ENCODE data around the gene EFNA3. TPM values are rescaled to one million over a fixed set of nuclear protein-coding genes. Genes with fewer than 3 reads are reported as not detected.

Gene EFNA3
- polyA plus RNA-seq, 3 donors from 2014 or later: 0.70 to 2.3 (median 0.94) TPM

DNA sequence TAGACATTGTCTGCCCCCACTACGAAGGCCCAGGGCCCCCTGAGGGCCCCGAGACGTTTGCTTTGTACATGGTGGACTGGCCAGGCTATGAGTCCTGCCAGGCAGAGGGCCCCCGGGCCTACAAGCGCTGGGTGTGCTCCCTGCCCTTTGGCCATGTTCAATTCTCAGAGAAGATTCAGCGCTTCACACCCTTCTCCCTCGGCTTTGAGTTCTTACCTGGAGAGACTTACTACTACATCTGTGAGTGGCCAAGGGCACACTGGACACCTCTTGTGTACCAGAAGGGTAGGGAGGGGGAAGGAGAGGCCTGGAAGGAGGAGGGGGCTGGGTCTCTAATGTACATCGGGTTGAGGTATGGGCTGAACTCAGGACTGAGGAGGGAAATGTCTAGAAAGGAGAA, 11.9 kb upstream of the EFNA3 start:
- Mint-ChIP-seq H3K4me3 (no peak overlapping the region), H3K27ac (no peak overlapping the region), H3K4me1 (peaks cover 38 to 48% of the 10 kb centered on the region in 2 donors), H3K36me3 (peaks cover 0 to 3% (median 3%) of the 10 kb centered on the region in 3 donors), H3K27me3 (ENCODE audit: low read depth in 3 of 3) (peaks cover 2 to 7% (median 5%) of the 10 kb centered on the region in 3 donors), H3K9me3 (peaks cover 0 to 1% (median 0%) of the 10 kb centered on the region in 6 donors)
- no peak for DNase-seq

DNA sequence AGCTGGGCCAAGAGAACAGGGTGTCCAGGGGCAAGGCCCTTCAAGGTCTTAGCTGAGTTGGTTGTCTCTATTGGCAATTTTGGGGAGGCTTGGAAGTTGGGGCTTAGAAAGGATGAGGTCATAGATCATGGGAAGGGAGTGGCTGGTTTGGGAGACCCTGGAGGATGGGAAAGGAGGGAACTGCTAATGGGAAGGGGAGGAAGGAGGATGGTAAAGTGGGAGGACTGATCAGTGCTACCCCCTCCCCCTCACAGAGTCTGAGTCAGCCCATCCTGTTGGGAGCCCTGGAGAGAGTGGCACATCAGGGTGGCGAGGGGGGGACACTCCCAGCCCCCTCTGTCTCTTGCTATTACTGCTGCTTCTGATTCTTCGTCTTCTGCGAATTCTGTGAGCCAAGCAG, 10.0 kb upstream of the EFNA3 start:
- peak overlapping the region in 2 of 5 donors; percentile 33 for H3K4me3 Mint-ChIP-seq
- peak overlapping the region in 2 of 6 donors; percentile 34 to 49 for H3K27ac Mint-ChIP-seq
- no peak for DNase-seq
- peaks cover 0 to 3% (median 3%) of the 10 kb centered on the region in 3 donors for H3K36me3 Mint-ChIP-seq
- peaks cover 29 to 38% of the 10 kb centered on the region in 2 donors for H3K4me1 Mint-ChIP-seq
- H3K27me3 Mint-ChIP-seq (ENCODE audit: low read depth in 3 of 3): peaks cover 0 to 8% (median 3%) of the 10 kb centered on the region in 3 donors
- H3K9me3 Mint-ChIP-seq: peaks cover 0 to 1% (median 0%) of the 10 kb centered on the region in 6 donors

DNA sequence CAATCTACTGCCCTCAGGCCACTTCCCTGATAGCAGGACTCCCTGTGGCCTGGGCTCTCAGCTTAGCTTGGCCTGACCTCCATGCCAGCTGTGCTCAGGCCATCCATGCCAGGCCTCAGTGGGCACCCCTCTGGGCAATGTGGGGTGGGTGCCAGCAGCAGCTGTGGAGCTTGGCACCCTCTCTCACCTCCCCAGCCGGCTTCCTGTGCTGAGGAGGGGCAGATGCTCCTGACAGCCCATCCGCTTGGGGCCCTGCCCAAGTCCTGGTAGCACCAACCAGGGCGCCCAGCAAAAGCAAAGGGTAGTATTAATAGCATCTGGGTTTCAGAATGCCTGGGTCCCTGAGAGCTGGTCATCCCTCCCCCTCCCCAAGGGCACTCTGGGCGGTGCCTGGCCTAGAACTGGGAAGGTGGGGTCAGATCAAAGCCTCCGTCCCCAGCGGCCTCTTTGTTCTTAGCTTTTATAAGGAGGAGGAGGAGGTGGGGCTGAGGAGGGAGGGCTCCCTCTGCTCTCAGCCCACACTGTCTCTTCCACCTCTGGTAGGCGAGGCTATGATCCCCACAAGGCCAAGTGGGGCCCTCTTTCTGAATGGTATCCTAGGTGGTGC, 9.0 kb upstream of the EFNA3 start:
- Mint-ChIP-seq H3K4me3 (peak overlapping the region in 3 of 5 donors; percentile 29 to 59 (median 35)), H3K27me3 (ENCODE audit: low read depth in 3 of 3) (peaks cover 0 to 8% (median 3%) of the 10 kb centered on the region in 3 donors), H3K9me3 (peaks cover 0 to 1% (median 0%) of the 10 kb centered on the region in 6 donors), H3K4me1 (peaks cover 20 to 34% of the 10 kb centered on the region in 2 donors), H3K27ac (peak overlapping the region in 2 of 6 donors; percentile 24 to 46), H3K36me3 (peaks cover 0 to 3% (median 3%) of the 10 kb centered on the region in 3 donors)
- DNase-seq: no peak

DNA sequence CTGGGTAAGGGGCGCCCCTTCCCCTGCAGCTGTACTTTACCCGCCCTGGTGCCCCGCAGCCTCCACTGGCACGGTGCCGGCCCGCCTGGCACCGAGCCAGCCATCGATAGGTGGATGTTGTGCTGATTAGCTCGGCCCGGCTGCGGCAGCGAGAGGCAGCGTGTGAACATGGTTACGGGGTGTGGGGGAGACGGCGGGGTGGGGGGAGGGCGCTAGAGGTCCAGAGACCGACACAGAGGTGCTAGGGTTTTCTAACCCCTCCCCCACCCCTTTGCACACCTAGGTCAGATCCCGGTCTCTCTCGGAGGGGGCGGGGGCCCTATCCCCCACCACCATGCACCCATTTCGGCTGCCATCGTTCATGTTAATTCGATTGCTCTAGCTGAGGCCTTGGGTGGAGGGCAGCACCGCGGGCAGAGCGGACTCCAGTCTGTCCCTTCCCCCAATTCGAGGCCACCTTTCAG, 8.4 kb upstream of the EFNA3 start:
- Mint-ChIP-seq H3K4me3 (peak overlapping the region; percentile 47 to 74 (median 59)), H3K27me3 (ENCODE audit: low read depth in 3 of 3) (peaks cover 0 to 8% (median 3%) of the 10 kb centered on the region in 3 donors), H3K4me1 (peaks cover 16 to 31% of the 10 kb centered on the region in 2 donors), H3K36me3 (peaks cover 0 to 3% (median 3%) of the 10 kb centered on the region in 3 donors), H3K9me3 (peaks cover 0 to 1% (median 0%) of the 10 kb centered on the region in 6 donors), H3K27ac (no peak overlapping the region)
- no peak for DNase-seq

DNA sequence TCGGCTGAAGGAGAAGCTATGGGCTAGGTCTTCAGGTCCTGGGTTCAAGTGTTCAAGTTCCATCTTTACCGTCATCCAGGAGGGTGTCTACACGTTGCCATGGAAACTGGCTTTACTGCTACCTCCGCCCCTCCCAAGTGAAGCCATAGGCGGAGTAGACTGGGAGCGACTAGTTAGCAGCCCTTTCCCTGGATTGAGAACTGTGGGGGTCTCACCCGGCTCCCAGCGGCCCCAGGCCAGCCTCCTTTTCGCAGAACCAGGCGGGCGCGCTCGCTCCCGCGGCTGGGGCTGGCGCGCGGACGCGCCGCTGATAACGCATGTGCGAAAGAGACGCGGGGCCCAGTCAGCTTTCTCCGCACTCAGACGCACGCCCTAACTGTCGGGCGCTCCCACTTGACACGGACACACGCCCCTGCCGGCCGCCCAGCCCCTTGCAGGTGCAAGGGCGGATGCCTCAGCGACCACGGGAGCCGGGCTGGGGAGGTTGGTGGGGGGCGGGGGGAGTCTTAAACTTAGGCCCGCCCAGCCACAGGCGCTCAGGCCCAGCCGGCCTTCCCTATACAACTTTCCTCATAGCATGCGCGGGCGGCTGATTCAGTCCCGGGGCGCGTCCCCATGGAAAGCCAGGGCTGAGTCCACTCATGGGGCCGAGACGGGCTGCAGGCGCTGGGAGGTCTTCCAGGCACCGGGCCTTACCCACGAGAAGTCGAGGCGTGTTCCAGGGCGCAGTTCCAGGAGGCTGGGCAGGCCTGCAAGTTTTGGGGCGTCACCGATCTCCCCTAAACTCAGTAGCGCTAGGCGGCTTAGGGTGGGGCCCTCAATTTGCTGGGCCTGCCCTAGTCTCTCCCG, 7.7 kb upstream of the EFNA3 start:
- DNase-seq: peak; percentile 74 to 81 (median 75)
- peaks cover 0 to 8% (median 3%) of the 10 kb centered on the region in 3 donors for H3K27me3 Mint-ChIP-seq (ENCODE audit: low read depth in 3 of 3)
- peak overlapping the region; percentile 48 to 74 (median 59) for H3K4me3 Mint-ChIP-seq
- H3K36me3 Mint-ChIP-seq: peaks cover 0 to 3% (median 3%) of the 10 kb centered on the region in 3 donors
- peaks cover 0 to 1% (median 0%) of the 10 kb centered on the region in 6 donors for H3K9me3 Mint-ChIP-seq
- H3K4me1 Mint-ChIP-seq: peaks cover 16 to 31% of the 10 kb centered on the region in 2 donors
- H3K27ac Mint-ChIP-seq: peak overlapping the region in 2 of 6 donors; percentile 31 to 50

DNA sequence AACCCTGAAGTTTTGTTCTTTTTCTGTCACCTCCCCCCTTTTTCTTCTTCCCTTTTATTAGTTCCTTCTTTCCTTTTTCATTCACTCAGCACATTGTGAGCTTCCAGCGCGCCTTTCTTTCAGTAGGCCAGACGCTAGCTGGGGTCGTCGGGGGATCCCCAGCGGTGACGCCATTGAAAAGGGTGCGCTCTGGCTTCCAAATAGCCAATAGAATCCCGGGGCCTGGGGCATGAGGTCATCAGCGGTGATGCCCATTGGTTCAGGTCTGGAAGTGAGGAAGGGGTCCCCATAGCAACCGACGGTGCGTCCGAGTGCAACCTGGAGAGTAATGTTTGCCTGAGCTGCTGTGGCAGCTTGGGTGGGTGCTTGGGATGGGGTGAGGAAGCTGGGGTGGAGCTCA, 6.9 kb upstream of the EFNA3 start:
- H3K27ac Mint-ChIP-seq: peak overlapping the region in 4 of 6 donors; percentile 9 to 50 (median 28)
- peaks cover 16 to 28% of the 10 kb centered on the region in 2 donors for H3K4me1 Mint-ChIP-seq

DNA sequence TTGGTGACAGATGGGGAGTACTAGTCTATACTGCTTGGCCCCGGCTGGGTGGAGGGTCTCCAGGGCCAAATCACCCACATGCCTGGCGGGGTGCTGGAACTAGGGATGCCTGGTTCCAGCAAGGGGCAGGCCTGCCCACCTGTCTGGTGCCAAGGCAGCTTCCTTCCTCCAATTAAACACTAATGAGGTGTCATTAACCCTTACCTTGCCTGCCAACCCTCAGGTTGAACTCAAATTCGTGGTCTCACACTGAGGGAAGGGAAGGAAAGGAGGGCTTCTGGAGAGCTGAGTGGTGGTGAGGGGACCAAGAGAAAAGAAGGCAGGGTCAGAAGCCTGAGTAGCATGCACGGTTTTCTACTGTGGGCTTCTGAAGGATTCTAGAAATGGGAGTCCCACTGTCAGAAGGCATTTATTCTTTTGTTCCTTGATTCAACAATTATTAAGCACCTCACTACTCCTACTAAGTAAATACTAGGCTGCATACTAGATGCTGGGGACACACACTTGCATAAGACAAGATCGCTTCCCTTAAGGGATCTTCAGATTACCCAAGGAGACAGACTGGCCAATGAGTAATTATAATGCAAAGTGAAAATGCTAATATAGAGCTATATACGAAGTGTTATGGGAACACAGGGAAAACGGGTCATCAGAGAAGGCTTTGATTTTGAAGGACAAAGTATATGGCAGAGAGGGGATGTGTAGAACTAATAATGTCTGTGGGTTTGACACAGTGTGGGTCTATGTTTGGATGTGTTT, 5.9 kb upstream of the EFNA3 start:
- DNase-seq: no peak
- peak overlapping the region in 1 of 6 donors; percentile 50 for H3K27ac Mint-ChIP-seq
- peaks cover 16 to 29% of the 10 kb centered on the region in 2 donors for H3K4me1 Mint-ChIP-seq
- peaks cover 0 to 10% (median 8%) of the 10 kb centered on the region in 3 donors for H3K27me3 Mint-ChIP-seq (ENCODE audit: low read depth in 3 of 3)
- no peaks in the 10 kb centered on the region for H3K9me3 Mint-ChIP-seq
- peaks cover 0 to 3% (median 3%) of the 10 kb centered on the region in 3 donors for H3K36me3 Mint-ChIP-seq
- H3K4me3 Mint-ChIP-seq: peak overlapping the region in 1 of 5 donors; percentile 22

More for the DNA sequence above, 6.9 kb upstream of the EFNA3 start:
- Mint-ChIP-seq H3K27me3 (ENCODE audit: low read depth in 3 of 3) (peaks cover 0 to 8% (median 7%) of the 10 kb centered on the region in 3 donors), H3K9me3 (peaks cover 0 to 1% (median 0%) of the 10 kb centered on the region in 6 donors), H3K36me3 (peaks cover 0 to 3% (median 3%) of the 10 kb centered on the region in 3 donors), H3K4me3 (peak overlapping the region; percentile 48 to 74 (median 59))
- DNase-seq: no peak

DNA sequence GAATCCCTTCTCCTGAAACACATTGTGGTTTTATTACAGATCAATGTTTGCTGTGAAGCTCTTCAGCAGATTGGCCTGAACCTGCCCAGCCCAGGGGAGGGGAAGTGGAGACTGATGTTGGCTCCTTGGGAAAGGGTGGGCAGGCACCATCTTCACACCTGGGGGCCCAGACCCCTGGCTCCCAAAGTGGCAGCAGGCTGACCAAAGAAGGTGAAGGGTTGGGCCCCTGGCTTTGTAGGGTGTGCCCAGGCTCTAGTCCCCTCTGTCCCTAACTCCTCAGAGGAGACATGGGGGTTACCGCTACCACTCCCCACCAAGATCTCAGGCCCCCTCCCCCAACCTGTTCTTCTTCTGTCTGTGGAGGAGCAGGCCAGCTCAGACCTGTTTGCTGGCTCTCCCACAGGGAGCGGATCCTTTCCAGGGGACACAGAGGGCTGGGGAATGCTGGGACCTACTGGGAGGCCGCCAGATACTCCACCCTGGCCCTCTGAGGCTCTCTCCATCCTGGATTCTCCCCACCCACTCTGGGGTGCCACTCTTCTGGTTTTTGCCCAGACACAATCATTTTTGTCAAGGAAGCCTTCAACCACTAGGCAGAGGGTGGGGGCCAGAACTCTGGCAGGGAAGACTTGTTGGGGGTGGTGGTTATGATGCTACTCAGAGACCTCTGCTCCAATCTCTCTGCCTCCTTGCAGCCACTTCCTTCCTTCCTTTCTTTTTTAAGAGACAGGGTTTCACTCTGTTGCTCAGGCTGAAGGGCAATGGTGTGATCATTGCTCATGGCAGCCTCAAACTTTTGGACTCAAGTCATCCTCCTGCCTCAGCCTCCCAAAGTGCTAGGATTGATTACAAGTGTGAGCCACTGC, 5.0 kb upstream of the EFNA3 start:
- H3K4me3 Mint-ChIP-seq: no peak overlapping the region
- H3K36me3 Mint-ChIP-seq: peaks cover 0 to under 1% (median 0%) of the 10 kb centered on the region in 3 donors
- H3K4me1 Mint-ChIP-seq: peaks cover 16 to 28% of the 10 kb centered on the region in 2 donors
- DNase-seq: no peak
- no peak overlapping the region for H3K27ac Mint-ChIP-seq
- H3K9me3 Mint-ChIP-seq: no peaks in the 10 kb centered on the region
- H3K27me3 Mint-ChIP-seq (ENCODE audit: low read depth in 3 of 3): peaks cover 0 to 10% (median 8%) of the 10 kb centered on the region in 3 donors

DNA sequence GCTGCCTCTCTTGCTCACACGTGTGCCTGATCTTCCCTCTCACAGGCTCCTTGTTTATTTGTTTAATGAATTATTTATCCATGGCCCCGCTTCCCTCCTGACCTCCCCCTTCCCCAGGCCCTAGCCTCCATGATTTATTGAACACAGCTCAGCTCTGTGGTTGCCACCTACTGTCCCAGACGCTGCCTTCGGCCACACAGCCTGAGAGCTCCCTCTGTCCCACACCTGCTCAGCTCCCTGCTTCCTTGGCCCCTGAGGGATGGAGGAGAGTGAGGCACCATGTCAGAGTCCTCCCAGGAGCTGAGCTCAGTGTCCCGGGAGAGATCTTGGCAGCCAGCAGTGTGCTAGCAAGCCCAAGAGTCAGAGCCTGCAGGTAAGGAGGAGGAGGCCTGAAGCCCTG, 3.1 kb upstream of the EFNA3 start:
- no peaks in the 10 kb centered on the region for H3K36me3 Mint-ChIP-seq
- no peak overlapping the region for H3K4me3 Mint-ChIP-seq
- no peaks in the 10 kb centered on the region for H3K9me3 Mint-ChIP-seq
- peaks cover 8 to 19% (median 16%) of the 10 kb centered on the region in 3 donors for H3K27me3 Mint-ChIP-seq (ENCODE audit: low read depth in 3 of 3)
- H3K4me1 Mint-ChIP-seq: peaks cover 26% of the 10 kb centered on the region in 2 donors
- H3K27ac Mint-ChIP-seq: no peak overlapping the region
- no peak for DNase-seq

DNA sequence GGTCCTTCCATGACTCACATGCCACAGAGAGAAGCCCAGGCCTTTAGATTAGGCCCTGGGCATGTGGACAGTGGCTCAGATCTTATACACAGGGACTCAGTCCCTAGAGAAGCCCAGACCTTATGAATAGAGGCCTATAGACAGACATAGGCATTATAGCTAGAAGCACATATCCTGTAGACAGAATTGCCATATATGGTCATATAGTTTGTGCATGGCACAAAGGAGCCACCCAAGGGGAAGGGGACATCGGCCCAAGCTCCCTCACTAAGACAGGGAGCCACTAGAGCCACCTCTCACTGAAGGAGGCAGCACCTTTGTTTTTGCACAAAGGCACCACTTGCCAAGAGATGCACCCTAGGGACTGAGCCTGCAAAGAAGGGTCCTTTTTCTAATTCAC, 2.3 kb upstream of the EFNA3 start:
- H3K9me3 Mint-ChIP-seq: no peaks in the 10 kb centered on the region
- peaks cover 10 to 24% (median 21%) of the 10 kb centered on the region in 3 donors for H3K27me3 Mint-ChIP-seq (ENCODE audit: low read depth in 3 of 3)
- H3K4me3 Mint-ChIP-seq: no peak overlapping the region
- peaks cover 26 to 28% of the 10 kb centered on the region in 2 donors for H3K4me1 Mint-ChIP-seq
- H3K27ac Mint-ChIP-seq: no peak overlapping the region
- no peaks in the 10 kb centered on the region for H3K36me3 Mint-ChIP-seq
- DNase-seq: no peak

DNA sequence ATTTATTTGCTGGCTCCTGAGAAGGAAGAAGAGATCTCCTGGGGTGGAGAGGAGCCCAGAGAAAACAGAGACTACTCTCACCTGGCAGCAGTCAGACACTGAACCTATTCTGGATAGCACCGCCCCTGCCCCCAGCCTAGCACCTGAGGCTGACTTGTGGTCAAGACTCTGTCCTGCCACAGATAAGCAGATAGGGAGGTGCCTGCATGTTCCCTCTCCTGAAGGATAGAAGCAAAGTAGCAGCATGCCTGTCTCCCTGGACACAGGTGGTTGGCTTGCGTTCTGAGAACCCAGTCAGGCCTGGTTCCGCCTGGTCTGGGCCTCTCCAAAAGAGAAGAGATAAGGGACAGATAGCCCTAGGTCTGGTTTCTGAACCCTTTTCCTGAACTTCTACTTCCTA, 1.3 kb upstream of the EFNA3 start:
- Mint-ChIP-seq H3K9me3 (peaks cover 0 to 3% (median 0%) of the 10 kb centered on the region in 6 donors), H3K36me3 (no peaks in the 10 kb centered on the region), H3K4me1 (peaks cover 26% of the 10 kb centered on the region in 2 donors), H3K4me3 (peak overlapping the region in 3 of 5 donors; percentile 1 to 46 (median 27)), H3K27ac (no peak overlapping the region), H3K27me3 (ENCODE audit: low read depth in 3 of 3) (peaks cover 14 to 24% (median 23%) of the 10 kb centered on the region in 3 donors)
- DNase-seq: no peak

DNA sequence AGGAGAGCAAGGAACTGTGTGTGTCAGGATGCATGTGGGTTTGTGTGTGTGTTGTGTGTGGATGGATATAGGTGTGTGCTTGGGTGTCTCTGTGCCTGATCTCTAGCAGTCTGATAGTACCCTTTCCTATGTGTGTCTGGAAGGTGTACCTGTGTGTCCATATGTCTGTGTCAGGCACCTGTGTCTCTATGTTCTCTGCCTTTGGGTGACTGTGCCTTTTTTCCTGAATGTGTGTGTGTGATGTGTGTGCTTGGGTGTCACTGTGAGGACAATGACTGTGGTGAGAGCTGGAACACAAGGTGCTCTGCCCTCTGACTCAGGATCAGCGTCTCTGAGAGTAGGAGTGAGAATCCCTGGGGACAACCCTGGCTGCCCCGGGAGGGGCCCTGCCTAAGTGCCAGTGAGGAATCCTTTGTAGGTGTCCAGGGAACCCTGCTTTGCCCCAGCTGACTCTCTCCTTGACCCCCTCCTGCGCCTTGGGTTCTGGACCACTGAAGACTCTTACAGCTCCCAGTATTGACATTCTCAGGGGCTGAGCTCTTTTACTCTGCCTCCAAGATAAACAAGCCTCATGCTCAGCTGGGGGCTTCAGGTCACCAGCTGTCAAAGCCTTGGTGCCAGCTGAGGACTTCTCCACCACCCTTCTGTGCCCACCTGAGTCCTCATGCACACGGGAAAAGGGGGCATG, 735 bp upstream of the EFNA3 start:
- peak overlapping the region in 2 of 6 donors; percentile 10 to 15 for H3K27ac Mint-ChIP-seq
- peaks cover 15 to 28% (median 23%) of the 10 kb centered on the region in 3 donors for H3K27me3 Mint-ChIP-seq (ENCODE audit: low read depth in 3 of 3)
- H3K36me3 Mint-ChIP-seq: no peaks in the 10 kb centered on the region
- H3K4me3 Mint-ChIP-seq: peak overlapping the region; percentile 34 to 60 (median 55)
- DNase-seq: no peak
- H3K9me3 Mint-ChIP-seq: peaks cover 0 to 3% (median 0%) of the 10 kb centered on the region in 6 donors
- H3K4me1 Mint-ChIP-seq: peaks cover 31 to 32% of the 10 kb centered on the region in 2 donors
